Astrocyte of the spinal cord (primary cell): ENCODE measurements around the gene MSL1.

Source experiments
- DNase-seq: peaks from one replicate; pipeline ENCODE4 v3.0.0; 2011; ENCODE audit warnings: low read depth, low spot score
- H3K4me3 ChIP-seq: 2 replicates; pipeline ENCODE4 v1.5.1; 2011; ENCODE audit warnings: low read depth, mild to moderate bottlenecking, low read length, moderate library complexity
- CTCF ChIP-seq: IDR thresholded peaks from 2 replicates; pipeline ENCODE4 v1.5.1; 2012; ENCODE audit warnings: low read depth, mild to moderate bottlenecking, low read length, inconsistent platforms
- in situ Hi-C: cut with HindIII; loops from 2 replicates; pipeline ENCODE4 v1.10.0; 2017; ENCODE audit warnings: low sequenced_read_pairs

The MSL1 gene

GRCh38 chr17:40150276-40150675 lies 28.5 kb downstream of the MSL1 start:
- no peak overlapping the region for H3K4me3 ChIP-seq
- in situ Hi-C loops = no loop called here
- no peak for TF ChIP-seq CTCF
- no peak for DNase-seq

- TF ChIP-seq CTCF = no peak
- in situ Hi-C loops = no loop called here
- no peak overlapping the region for H3K4me3 ChIP-seq
- no peak for DNase-seq
These were observed 29.7 kb downstream of the MSL1 start for GRCh38 chr17:40151414-40151963.

GRCh38 chr17:40153603-40154236 lies 31.9 kb downstream of the MSL1 start:
- H3K4me3 ChIP-seq = no peak overlapping the region
- TF ChIP-seq CTCF = no peak
- in situ Hi-C loops = no loop called here
- DNase-seq = no peak

- DNase-seq = no peak
- in situ Hi-C loops = no loop called here
- TF ChIP-seq CTCF = no peak
- H3K4me3 ChIP-seq = no peak overlapping the region
These were observed 36.2 kb downstream of the MSL1 start for GRCh38 chr17:40157973-40158372.

GRCh38 chr17:40158438-40159013 lies 36.8 kb downstream of the MSL1 start:
- no peak overlapping the region for H3K4me3 ChIP-seq
- DNase-seq = no peak
- in situ Hi-C loops = no loop called here
- TF ChIP-seq CTCF = no peak

- no peak overlapping the region for H3K4me3 ChIP-seq
- TF ChIP-seq CTCF = no peak
- DNase-seq = no peak
- in situ Hi-C loops = no loop called here
These were observed 37.7 kb downstream of the MSL1 start for GRCh38 chr17:40159456-40159855.
